Posterior vena cava (tissue), 2 donors: ENCODE measurements around the gene CHTF18. TPM values are rescaled to one million over a fixed set of nuclear protein-coding genes. Genes with fewer than 3 reads are reported as not detected.
"Not testable (repeated sequence)": the region's sequence is repeated elsewhere in the genome, so short reads cannot be mapped to it uniquely, and the experiment has no call there.

Experiments used
- DNase-seq: peaks from one replicate; pipeline ENCODE4 v3.0.0-alpha.2; 2020; ENCODE audit warnings: low spot score
- intact Hi-C, 2 donors: fragments of 100-400 bp; cut with DNase I; formaldehyde crosslinking; loops; one replicate each; pipeline versions ENCODE4 v1.14.1 to v1.14.2; 2022 to 2023
- total RNA-seq, 2 donors: library from RNA; stranded (reverse); fragmentation: NEBNext Ultra II Directional; extraction: Animal tissue kit (Norgen Biotek cat#: 25700); gene quantifications; one replicate each; pipeline ENCODE4 v1.2.1, GENCODE V29; 2021
- donor health status: DM: yes; HTN: yes; CAD: no.
- donor health status: DM: yes; HTN: yes; CAD: no.

CHTF18 gene
- total RNA-seq, 2 donors from 2014 or later, result 7.7 TPM

DNA sequence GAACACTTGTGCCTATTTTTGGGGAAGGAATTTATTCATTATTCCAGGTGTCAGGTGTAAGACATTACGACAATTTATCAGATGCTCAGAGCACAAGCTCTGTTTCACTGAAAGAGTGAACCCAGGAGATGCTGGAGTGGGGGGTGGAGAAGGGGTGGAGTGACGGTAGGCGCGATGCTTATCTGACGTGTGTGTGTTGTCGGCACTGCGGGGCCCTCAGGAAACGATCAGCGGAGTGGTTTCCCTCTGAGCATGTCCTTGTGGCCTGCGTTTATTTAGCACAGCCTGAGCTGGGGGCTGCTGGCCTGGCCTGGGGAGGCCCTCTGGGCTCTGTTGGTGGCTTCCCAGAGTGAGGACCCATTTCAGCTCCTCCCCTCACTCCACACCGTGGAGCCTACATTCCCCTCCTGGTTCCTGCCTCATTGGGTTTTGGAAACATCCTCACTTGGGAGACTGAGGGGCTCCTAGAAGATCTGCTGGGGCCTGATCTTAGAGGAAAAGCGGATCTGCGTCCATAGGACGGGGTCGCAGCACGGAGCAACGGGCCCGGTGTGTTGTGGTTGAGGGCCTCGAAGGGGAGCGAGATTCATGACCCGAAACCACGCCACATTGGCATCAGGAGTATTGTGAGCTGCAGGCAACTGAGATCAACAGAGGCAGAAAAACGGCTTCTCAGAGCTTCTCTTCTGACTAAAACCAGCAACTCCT lies 31.1 kb downstream of the CHTF18 start:
- intact Hi-C loops, result loop anchor here (5.0 to 10.0 kb wide), 2 partner anchors 233 to 235 kb away; no protein-coding TSS in a partner anchor
- no peak for DNase-seq

DNA sequence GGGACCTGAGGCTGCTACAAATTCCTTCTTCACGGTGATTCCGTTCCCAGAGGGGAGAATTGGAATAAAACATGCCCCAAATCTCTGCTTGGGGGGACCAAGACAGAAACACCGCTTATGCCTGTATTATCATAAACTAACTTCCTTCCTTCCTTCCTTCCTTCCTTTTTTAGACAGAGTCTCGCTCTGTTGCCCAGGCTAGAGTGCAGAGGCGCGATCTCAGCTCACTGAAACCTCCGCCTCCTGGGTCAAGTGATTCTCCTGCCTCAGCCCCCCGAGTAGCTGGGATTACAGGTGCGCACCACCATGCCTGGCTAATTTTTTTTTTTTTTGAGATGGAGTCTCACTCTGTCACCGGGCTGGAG lies 31.6 kb downstream of the CHTF18 start:
- intact Hi-C loops, DNase-seq: not testable (repeated sequence)

DNA sequence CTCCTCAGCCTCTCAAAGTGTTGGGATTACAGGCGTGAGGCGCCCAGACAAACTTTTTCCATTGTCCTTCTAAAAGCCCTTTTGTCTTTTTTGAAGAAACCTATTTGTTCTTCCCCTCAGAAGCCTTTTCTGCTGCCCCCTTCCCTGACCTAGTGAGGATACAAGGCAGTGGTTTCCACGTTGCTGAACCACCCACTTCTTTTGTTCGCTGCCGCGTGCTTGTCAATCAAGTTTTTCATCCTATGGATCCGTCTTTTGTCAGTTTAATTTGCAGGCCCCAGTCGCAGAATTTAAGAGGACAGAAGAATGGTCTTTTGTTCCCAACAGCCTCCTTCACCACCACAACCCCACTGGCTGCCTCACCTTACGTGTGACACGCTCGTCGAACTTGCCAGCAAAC lies 32.3 kb downstream of the CHTF18 start:
- intact Hi-C loops, result no loop called here

DNA sequence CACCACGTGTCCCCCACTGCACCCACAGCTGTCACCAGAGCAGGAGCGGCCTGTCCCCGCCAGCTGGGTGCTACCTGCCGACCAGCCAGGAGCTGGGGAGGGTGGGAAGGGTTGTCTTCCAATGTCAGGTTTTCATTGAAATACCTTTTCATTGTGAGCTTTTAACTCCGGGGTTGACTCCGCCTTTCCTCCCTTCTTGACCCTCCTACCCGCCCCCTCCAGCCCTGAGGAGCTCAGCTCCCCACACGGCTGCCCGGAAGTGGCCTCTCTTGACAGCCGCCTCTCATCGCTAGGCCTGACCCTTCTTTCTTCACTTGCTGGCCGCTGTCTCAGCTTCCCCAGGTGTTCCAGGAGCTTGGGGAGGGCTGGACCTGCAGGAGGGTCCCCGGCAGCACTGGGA lies 33.3 kb downstream of the CHTF18 start:
- DNase-seq, result no peak
- intact Hi-C loops, result no loop called here

More for the DNA sequence above, 32.3 kb downstream of the CHTF18 start:
- DNase-seq, result no peak

DNA sequence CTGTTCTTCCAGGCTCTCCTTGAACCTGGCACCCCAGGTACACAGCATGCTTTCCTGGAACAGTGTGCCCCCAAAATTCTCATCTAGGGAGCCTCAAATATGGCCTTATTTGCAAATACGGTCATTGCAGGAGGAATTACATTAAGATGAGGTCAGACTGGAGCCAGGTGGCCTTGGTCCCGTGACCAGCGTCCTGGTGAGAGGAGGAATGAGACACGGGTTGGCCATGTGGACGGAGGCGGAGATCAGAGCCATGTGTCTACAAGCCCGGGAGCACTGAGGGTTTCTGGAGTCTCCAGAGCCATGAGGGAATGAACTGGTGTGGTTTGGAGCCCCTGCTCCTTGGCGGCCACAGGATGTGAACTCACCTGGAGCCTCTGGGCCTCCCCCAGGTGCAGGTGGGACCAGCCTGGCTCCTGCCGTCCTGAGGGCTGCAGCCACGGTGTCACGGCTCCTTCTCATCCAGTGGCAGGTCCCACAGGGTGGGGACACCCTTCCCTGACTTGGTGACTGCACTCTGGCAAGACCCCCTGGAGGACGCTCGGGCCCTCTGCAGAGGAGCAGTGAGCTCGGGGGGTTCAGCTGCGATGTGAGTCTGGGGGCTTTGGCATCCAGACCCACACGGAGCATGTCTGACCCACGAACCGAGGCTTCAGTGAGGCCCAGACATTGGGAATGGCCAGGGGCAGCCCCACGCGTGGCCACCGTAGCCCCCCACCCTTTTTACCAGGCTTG lies 33.9 kb downstream of the CHTF18 start:
- peak; percentile 76 for DNase-seq

DNA sequence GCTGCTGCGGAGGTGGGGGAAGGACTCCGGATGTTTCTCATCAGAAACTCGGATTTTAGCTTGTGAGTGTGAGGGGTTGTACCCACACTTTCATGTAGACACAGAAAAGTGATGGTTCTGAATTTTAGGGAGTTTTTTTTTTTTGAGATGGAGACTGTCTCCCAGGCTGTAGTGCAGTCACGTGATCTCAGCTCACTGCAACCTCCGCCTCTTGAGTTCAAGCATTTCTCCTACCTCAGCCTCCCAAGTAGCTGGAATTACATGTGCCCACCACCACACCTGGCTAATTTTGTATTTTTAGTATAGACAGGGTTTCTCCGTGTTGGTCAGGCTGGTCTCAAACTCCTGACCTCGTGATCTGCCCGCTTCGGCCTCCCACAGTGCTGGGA lies 34.5 kb downstream of the CHTF18 start:
- intact Hi-C loops, result no loop called here
- no peak for DNase-seq

More for the DNA sequence above, 33.9 kb downstream of the CHTF18 start:
- intact Hi-C loops, result no loop called here

DNA sequence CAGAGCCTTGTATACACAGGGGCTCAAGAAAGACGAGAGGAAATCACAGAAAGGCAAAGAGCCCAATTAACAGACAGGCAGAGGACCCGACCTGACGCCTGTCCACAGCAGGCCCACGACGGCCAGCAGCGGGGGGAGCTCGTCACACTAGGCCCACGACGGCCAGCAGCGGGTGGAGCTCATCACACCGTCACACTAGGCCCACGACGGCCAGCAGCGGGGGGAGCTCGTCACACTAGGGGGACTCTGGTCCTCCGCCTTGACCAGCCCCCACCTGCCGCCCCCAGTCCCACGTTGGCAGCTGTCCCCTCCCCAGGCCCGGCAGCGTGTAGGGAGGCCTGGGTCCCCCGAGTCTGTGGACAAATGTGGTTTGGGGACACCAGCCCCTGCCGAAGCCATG lies 35.8 kb downstream of the CHTF18 start:
- intact Hi-C loops, result no loop called here
- DNase-seq, result no peak

DNA sequence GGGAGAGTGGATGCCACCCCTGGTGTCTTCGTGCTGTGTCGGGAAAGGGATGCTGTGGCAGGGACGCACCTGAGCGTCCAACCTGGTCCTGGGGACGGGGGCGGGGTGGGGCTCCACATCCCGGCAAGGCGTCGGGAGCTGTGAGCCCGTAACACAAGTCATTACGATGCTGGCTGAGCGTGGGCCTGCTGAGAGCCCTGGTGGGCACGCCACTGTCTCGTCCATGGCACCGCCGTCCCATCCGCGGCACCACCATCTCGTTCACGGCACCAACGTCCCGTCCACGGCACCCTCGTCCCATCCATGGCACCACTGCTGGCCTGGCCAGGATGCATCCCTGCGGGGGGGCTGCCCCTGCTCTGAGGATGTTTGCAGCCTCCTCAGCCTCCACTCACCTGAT lies 36.2 kb downstream of the CHTF18 start:
- peak; percentile 77 for DNase-seq
- intact Hi-C loops, result no loop called here

DNA sequence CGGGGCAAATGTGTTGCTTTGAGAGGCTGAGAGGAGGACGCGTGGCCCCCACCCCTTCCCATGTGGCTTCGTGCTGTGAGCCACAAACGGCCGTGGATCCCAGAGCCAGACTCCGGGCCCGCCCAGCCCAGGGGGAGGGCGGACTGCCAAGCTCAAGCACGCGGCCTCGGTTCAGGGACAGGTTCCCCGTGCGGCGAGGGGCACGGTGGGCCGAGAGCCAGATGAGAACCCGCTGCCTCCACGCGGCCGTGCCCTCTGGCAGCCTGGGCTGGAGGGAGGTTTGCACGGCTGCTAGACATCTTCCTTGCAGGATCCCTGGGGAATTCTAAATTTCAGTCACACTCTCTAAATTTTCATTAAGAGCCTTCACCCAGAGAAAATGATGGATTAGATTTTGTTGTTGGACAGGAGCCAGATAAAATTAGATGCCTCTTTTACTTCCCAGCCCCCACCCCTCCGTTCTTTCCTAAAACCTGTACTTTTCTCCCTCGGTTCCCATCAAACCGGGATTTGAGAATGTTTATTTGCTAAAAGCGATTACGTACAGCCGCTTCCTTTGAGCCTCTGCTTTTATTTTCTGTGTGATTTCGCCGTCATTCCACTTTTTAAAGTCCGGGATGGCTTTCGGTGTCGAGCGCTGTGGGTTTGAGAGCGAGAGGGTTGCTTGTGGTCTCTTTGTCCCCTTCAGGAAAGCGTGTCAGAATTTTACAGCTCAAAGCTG lies 37.1 kb downstream of the CHTF18 start:
- intact Hi-C loops, result no loop called here
- peak; percentile 83 for DNase-seq

DNA sequence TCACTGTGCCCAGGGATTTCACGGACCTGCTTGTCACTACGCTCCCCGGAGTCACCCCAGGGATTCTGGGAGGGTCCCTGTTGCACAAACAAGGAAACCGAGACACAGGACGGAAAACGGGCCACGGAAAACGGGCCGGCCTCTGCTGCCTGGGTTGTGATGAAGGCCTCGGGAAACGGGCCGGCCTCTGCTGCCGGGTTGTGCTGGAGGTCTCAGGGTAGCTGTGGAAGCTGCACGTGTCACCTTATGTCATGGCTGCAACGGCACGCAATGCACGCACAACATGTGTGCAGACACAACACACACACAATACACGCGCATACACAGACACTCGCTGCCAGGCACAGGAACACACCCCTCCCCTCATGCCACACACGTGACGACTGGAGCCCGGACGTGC lies 39.1 kb downstream of the CHTF18 start:
- intact Hi-C loops, result no loop called here
- DNase-seq, result peak; percentile 78

DNA sequence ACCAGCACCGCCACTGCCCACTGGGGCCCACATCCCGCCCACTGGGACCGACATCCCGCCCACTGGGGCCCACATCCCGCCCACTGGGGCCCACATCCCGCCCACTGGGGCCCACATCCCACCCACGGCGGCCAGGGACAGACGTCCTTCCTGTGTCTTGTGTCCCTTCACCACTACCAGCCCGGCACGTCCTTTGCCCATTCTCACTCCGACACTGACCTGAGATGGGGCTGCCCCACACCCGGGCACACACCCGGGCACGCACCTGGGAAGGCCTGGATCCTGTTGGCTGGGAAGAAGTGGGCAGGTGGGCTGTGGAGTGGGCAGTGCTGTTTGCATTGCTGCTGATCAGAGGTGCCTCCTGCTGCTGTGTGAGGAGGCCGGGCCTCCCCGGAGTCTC lies 40.5 kb downstream of the CHTF18 start:
- intact Hi-C loops, result no loop called here
- DNase-seq, result peak; percentile 78

DNA sequence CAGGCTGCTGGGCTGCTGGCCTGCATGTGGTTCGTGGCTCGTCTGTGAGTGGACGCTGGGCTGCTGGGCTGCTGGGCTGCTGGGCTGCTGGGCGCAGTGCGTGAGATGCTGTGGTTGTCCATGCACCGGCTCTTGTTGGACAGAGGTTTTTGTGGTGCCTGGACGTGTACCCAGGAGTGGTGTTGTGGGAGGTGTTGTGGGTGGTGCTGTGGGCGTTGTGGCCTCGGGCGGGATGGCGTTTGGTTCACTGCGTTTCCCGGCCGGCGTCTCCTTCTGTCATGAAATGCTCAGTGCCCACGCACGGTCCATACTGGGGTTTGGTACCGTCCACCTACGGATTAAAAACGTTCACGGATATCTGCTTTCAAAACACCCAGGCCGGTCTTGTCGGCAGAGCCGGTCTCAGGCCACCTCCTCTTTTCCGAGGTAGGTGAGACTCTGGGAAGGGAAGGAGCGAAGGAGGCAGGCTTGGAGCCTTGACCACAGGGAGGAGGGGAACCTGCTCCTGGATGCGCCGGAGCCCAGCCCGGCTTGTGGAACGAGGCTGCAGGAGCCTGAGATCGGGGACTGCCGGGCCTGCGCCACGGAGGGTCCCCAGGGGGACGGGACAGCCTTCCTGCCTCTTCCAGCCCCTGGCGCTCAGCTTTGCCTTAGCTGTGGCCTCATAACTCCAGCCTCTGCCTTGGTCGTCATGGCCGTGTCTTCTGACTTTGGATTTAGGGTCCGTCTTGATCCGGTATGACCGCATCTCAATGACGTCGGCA lies 41.9 kb downstream of the CHTF18 start:
- intact Hi-C loops, result no loop called here

DNA sequence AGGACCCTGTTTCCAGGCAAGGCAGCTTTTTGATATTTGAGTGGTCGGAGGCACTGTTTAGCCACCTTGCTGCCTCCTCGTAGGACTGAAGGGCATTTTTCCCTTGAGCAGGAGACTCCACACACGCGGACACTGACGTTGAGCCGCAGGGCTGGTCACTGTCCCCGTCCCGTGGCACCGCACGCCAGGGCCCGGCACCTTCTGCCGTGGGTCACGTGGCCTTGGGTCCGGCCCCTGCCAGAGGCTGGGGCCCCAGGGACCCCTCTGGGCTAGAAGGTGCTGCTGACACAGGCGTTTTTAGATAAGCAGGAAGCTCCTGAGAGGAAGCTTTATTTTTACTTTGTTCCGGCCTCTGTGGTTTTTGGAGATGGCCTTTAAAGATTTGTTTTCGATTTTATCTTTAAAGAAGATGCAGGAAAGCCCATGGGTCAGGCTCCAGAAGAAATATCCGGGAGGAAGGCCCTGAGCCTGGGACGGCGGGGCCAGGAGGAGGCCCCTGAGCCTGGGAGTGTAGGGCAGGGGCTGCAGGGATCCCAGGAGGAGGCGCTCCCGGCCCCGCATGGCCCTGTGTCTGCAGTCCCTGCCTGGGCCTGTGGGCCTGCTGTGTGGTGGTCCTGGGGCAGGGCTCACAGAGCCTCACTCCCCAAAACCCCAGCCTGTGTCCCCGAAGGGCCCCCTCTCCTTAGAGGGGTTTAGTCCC lies 42.6 kb downstream of the CHTF18 start:
- peak; percentile 80 for DNase-seq
- intact Hi-C loops, result no loop called here

More for the DNA sequence above, 41.9 kb downstream of the CHTF18 start:
- DNase-seq, result peak; percentile 76

DNA sequence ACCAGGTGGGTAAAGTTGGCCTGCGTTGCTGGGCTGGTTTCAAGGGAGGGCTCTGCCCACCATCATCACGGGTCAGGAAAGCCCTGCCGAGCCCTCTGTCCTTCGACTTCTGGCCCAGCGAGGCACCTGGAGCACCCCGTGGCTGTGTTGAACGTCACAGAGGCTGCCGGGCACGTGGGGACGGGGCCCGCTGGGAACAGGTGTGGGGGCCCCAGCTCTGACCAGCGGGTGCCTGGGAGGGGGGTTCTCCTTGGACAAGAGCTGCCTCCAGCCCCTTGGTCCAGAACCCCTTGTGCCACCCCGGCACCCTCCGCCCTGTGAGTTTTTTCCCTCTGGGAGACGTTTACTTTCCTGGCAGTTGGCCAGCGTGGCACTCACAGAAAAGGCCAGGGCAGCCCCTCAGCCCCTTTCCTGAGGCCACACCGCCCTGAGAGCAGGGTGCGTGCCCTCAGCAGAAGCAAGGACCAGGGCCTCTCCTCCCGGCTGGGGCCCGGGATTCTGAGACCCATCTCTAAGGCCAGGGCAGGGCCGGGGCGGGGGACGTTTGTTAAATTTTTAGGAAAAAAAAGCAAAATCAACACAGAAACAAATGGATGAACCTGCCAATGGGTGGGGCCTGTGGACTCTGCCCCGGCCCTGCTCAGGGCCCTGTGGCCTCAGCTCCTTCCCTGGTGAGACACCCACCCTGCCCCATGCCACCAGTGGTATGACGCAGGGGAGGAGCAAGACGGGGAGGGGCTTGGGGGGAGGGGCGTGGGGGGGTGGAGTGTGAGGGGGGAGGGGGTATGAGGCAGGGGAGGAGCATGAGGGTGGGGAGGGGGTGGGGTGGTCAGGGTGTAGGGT lies 43.4 kb downstream of the CHTF18 start:
- intact Hi-C loops, result no loop called here
- peak; percentile 81 for DNase-seq

DNA sequence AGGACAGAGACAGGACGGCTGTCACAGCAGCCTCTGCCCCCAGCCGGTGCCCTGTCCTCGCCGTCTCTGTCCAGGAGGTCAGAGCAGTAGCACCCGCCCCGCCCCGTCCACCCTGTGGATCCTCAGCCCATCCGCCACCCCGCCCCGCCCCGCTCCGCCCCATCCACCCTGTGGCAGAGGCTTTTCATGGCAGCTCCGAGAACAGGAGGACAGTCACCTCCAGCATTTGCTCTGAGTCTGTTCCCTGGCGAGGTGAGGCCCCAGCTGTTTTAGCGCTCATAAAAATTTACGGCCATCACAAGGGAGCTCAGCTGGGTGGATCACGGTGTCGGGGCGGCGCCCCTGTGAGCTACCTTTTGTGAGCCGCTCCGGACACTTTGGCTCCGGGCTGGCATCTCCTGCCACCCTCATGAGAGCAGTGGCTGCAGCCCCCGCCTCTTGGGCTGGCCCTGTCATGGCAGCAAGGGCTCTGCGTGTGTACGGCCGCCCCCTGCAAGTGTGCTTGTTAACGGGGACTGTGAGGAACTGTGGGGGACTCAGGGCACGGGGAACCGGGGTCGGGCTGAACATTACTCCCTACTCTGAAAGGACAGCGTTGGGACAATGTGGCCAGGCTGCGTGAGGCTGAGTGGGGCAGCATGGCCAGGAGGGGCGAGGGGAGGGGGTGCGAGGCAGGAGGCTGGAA lies 44.4 kb downstream of the CHTF18 start:
- DNase-seq, result peak; percentile 78
- intact Hi-C loops, result no loop called here

DNA sequence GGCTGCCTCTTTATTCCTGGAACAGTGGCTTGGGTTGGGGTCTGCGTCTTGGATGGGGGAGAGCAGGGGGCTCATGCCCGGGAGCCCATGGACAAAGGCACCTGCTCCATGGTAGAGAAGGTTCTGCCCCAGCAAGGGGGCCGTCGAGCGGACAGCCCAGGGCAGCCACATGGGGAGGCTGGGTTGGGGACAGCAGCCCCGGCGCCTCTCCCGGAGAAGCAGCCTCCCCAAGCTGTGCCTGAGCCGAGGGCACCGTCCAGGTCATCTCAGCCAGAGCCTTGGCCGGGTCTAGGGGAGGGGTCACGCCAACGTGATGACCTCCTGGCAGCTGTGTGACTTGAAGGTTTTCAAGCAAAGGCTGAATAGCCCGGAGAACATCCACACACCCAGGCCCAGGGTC lies 45.0 kb downstream of the CHTF18 start:
- intact Hi-C loops, result no loop called here
- DNase-seq, result no peak

DNA sequence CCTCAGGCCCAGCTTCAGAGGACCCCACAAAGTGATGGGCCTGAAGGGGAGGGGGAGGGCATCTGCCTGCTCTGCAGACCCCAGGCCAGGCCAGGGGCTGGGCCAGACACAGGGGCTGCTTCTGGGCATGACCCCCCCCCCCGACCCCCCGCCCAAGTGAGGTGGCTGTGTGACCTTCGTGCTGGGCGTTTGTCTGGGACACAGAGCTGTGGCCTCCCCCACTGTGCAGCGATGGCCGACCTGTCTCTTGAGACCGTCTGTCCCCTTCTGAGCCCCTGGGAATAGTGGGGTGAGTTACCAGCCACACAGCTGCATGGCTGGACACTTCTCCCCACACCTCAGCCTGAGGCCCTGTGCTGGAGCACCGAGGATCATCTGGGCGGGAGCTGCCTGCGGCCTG lies 47.0 kb downstream of the CHTF18 start:
- intact Hi-C loops, result no loop called here
- DNase-seq, result no peak

DNA sequence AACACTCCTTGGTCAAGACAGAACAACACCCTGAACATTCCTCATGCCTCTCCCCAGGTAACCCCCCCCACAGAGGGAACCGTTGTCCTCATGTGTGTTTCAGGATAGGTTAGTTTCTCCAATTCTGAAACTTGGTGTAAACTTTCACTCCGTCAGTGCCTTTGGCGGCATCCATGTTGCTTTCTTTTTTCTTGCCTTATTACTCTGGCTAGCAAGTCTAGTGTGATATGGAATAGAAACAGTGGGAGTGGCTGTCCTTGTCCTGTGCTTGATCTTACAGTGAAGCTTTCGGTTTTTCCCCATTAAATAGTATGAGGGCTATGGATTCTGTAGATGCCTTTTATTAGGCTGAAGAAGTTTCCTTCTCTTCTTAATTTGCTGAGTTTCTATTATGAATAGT lies 47.8 kb downstream of the CHTF18 start:
- DNase-seq, result no peak
- intact Hi-C loops, result no loop called here
